OCI-LY7 (cell line): Measurements from ENCODE around the gene SULF2.

Experiments
- EZH2phosphoT487 ChIP-seq: fragments of 200-600 bp; sonication (generic); IDR thresholded peaks from 2 replicates; pipeline ENCODE4 v1.6.1; 2018; ENCODE audit warnings: low read depth, borderline replicate concordance, mild to moderate bottlenecking, mixed run types, antibody characterized with exemption, low read length, moderate library complexity, mixed read lengths
- TF ChIP-seq, protein P1 (sequence below): fragments of 200-600 bp; sonication (generic); conservative IDR thresholded peaks from 2 replicates; pipeline ENCODE4 v1.5.1; 2014; ENCODE audit warnings: mild to moderate bottlenecking, antibody characterized with exemption, low read length, moderate library complexity, mixed read lengths

DNA sequence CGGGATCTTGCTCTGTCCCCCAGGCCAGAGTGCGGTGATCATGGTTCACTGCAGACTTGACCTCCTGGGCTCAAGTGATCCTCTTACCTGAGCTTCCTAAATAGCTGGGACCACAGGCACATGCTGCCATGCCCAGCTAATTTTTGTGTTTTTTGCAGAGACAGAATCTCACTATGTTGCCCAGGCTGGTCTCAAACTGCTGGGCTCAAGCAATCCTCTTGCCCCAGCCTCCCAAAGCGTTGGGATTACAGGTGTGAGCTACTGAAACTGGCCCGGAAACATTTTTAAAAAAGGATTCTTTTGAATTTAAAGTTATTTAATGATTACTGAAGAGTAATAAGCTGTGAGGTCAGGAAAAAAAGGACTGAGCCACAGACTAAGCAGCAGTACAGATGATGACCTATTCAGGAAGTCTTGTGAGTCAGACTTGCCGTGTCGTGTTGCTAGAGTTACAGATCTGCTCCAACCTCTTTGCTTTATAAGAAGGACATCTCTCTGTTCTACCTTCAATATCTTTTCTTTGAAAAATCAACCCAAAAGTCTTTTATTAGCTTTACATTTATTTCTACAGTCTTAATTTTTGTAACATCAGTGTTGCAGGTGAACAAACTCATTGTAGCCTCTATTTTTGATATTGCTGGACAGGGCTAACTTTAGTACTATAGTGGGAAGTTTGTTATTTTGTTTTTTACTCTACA is 174.9 kb downstream of the SULF2 start:
- TF ChIP-seq, protein P1, sequence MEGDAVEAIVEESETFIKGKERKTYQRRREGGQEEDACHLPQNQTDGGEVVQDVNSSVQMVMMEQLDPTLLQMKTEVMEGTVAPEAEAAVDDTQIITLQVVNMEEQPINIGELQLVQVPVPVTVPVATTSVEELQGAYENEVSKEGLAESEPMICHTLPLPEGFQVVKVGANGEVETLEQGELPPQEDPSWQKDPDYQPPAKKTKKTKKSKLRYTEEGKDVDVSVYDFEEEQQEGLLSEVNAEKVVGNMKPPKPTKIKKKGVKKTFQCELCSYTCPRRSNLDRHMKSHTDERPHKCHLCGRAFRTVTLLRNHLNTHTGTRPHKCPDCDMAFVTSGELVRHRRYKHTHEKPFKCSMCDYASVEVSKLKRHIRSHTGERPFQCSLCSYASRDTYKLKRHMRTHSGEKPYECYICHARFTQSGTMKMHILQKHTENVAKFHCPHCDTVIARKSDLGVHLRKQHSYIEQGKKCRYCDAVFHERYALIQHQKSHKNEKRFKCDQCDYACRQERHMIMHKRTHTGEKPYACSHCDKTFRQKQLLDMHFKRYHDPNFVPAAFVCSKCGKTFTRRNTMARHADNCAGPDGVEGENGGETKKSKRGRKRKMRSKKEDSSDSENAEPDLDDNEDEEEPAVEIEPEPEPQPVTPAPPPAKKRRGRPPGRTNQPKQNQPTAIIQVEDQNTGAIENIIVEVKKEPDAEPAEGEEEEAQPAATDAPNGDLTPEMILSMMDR, result no peak
- no peak for TF ChIP-seq EZH2phosphoT487
